Retina (tissue), 1 donor: ENCODE measurements around the gene TECTB.

Experiments
- DNase-seq: peaks from one replicate; pipeline ENCODE4 v3.0.0-alpha.2; 2016

The TECTB gene

DNA sequence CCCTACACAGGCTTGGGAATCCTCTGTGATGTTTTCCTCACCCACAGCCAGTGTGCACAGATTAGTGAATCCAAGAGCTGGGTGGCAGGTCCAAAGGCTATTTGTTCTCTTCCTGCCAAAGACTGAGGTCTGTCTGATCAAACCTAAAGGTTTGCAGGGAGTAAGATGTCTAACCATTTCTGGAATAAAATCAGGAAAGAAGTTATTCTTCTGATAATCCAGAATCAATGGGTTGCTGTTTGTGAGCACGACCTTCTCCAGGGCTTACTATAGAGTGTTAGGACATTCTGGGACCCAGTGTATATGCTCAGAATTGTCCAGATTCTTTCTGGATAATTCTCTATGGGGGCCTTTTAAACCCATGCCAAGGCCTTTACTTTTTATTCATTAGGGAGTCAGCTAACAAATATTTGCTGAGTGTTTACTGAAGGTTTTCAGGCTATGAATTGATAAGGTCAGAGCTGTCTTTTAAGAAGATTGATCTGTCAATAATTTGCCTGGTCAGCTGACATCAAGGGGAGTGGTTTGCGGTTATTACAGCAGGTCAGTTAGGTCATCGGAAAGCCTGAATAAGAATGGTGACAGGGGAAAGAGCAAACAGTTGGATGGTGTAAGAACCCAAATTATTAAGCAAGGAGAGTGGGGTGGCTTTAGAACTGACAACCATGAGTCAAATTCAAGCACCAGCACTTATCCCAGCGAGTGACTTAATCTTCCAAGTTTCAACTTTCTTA, 7.5 kb upstream of the TECTB start:
- DNase-seq: no peak

DNA sequence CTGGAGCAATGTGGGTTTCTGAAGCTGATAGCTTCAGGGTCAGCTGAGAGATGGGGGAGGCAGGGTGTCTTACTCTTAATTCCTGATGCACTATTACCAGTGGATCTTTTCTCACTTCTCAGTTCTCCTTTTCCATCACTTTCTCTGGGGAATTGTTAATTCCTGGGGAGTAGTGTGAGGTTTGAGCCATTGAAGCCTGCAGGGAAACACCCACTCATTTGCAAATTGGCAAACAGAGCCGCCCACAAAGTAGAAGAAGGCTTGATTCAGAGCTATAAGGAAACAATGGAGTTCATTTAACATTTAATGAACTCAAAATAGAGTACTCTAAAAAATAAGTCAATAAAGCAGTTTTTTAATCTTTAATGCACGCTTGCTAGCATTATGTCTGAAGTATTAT, 4.3 kb upstream of the TECTB start:
- DNase-seq: no peak

DNA sequence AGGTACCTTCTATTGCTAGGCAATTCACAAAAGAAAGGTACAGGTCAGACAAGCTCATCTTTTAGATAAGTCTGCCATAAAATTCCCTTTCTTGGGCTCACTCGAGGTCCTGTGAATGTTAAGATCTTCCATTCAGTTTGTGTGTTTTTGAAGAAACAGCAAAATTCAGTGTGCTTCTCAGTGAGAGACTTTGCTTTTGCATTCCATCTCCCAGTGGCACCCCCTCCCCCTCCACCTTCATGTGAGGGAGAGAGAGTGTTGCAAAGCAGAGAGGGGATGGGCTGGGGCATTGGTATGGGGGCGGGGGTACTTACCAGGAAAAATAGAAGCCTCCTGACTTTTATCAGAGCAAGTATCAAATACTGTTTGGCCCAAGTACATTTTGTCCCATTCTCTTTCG, 3.8 kb upstream of the TECTB start:
- DNase-seq: no peak

DNA sequence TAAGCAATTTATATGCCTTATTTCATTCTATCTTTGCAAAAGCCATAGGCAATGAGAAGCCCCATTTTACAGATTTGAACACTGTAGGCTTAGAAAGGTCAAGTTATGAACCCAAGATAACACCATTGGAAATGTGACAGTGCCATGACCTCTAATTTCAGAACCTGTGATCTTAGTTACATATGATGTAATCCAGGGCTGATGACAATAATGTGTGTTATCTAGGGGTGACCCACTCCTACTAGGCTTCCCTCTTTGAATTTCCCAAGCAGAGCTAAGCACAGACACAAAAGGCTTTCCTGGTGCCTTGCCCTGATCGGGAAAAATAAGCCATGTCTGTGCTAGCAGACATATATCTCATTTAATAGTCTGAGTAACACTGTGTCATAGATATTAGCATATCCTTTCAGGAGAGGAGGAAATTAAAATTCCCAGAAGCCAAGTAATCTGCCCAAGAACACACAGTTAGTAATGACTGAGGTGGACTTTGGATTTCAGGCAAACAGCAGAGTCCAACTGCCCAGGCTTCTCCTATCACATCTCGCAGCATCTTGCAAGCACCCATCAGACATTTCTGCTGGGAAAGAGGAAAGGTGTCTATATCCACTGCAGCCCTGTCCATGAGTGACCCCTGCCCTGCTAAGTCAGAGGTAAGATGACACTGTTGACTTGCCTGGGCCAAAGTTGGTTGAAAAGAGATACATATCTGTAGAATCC, 2.8 kb upstream of the TECTB start:
- DNase-seq: no peak

DNA sequence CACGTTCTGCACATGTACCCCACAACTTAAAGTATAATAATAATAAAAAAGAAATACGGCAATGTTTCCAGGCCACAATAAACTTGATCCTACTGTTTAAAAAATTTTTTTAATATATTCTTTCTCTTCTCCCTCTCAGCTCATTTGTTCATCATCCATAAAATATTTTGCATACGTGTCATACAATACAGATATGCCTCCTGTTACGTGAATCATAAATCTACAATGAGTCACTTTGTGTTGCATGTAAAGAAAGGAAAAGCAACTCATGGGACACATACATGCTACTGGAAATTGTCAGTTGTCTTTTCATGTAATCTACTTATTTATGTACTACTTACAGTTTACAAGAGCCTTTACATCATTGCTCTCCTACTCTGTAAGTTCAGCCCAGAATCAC, 1.1 kb upstream of the TECTB start:
- DNase-seq: no peak

DNA sequence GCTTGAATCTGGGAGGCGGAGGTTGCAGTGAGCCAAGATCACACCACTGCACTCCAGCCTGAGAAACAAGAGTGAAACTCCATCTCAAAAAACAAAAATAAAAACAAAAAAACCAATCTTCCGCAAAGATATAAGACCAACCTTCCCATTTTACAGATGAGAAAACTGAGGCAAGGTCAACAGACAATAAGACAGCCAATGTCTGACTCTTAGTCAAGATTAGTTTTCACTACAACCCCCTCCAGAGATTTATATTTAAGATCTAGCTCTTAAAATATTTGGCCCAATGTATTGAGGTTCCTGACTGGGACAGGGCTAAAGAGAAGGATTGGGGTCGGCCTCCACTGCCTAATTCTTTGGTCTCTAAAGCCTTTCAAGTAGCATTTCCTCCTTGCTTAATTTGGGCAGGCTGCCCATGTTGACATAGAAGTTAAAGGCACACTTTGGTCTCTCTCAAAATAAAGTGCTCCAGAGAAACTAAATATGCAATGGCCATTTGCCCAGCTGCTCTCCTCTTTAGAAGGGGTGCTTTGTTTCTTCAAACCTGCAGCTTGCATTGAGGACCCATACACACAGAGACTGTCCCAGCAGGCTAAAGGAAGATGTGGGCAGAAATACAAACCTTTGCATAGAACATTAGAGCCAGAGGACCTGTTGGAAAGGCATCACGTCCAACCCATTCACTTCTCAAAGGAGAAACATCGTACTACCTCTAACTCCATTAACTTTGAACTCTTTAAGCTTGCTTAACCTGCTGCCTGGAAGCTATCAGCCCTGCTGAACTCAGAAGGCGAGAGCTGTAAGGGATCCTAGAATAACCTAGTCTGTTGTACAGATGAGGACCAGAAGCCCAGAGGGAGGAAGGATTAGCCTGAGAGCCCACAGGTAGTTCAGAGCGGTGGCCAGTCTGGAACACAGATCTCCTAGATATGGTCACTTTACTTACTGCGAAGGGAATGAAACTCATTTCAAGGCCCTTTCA, 3.9 kb downstream of the TECTB start:
- DNase-seq: peak; percentile 10

DNA sequence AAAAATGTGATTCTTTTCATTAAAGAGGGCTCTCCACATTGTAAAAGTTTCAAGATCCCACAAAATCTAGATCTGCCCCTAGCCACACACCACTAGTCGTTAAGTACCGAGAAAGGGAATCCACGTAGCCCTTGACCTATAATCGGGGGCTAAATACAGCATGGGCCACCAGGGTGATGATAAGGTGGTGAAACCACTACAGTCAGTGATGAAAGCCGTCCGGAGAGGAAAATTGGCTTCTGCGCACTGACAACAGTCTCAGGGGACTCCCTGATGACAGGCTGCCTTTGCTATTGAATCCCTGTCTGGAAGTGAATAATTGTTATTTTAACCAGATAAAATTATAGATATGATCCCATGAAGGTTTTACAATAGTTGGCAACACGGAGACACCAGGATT, 4.6 kb downstream of the TECTB start:
- peak; percentile 34 for DNase-seq

DNA sequence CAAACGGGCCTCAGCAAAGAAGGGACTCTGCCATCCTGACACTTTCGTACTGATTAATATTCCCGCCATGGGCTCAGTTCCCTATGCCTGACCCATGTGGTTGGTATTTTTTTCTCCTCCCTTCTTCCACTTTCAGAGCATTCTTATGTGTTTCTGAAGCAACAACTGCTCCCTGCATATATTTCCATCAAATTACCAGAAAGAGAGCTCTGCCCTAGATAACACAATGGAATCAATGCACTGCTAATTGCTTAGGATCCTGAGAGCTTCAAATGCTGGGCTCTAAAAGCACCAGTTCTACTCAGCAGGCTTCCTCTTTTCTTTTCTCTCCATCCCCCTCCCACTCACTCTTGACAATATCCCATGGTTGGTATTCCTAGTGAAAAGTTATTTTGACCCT, 5.3 kb downstream of the TECTB start:
- DNase-seq: peak; percentile 50

DNA sequence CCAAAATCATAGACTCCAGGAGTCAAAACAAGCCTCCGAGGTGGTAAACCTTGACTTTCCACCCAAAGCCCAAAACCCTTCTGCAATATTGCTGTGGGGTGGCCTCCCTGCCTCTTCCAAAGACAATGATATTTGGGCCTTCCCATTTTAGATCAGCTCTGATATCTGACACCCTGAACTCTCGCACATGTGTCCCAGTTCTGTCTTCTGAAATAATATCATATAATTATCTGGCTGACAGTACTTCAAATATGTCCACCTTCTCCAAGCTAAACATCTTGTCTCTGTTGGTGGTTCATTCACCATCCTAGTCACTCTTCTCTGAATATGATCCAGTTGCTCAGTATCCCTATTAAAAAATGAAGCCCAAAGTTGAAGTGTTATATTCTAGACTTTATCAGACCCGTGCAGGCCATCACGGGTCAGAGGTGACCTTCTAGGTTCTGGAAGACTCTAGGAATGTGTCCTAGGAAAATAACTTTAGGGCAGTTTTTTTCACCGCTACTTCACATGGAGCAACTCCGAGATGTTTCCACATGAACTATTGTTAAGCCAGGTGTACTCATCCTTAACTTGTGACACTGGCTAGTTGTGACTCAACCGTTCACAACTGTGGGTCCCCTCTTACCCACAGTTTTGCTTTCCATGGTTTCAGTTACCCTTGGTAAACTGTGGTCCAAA, 6.3 kb downstream of the TECTB start:
- DNase-seq: no peak

DNA sequence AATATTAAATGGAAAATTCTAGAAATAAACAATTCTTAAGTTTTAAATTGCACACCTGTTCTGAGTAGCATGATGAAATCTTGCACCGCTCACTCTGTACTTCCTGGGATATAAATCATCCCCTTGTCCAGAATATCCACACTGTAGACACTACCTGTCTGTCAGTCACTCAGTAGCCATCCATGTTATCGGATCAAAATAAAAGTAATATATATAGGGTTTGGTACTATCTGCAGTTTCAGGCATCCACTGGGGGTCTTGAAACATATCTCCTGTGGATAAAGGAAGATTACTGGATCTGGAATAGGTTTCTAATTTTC, 6.8 kb downstream of the TECTB start:
- no peak for DNase-seq

DNA sequence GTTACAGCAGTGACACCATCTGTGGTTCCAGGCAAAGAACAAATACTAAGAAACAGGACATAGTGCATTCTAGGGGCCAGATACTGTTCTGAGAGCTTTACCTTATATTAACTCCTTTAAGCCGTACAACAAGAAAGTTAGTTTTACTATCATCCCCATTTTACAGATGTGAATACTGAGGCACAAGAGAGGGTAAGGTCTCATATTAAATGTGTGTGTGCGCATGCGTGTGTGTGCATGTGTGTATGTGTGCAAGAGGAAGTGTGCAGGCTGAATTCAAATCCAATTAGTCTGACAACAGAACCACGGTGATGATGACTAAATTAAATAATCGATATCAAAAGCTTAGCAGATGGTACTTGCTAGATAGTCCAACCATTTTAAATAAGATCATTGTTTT, 11.0 kb downstream of the TECTB start:
- DNase-seq: no peak

DNA sequence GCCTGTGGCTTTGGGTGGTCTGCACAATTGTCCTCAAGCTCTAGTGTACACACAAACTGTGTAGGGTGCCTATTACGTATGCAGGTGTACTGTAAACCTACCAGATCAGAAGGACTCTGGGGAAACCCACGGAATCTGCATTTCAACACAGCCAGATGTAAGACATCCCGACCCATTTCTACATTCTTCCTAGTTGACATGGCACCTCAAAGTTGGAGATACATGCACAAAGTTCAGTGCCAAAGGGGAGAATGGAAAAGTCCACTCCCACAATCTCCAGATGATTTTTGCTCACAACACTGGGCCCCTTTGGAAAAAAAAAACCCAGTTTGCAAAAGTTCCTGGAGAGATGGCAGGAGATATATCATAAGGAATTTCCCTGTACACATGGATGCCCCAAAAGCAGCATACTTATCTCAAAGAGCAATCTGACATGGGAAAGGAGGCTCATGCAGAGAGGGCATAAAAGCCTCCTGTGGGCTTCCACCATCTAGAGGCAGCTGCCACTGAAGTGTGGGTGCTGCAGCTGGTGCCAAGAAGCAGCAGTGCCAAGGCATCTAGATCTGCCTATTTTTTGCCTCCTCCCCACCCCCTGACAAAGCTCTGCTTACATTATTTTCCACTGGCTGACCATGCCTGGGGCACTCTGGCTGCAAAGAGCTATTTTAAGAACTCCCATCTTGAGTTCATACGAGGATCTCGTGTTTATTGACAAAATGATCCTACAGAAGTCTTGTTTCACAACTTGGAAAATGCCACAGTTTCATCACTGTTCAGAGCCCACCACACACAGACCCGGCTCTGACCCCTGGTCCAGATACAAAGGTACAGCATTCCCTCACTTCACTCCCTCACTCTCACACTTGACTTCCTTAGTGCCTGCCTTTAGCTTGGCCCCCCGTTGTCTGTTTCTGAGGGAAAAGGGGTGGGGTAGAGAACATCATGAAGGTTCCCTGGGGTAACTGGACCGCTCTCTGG, 12.9 kb downstream of the TECTB start:
- no peak for DNase-seq

DNA sequence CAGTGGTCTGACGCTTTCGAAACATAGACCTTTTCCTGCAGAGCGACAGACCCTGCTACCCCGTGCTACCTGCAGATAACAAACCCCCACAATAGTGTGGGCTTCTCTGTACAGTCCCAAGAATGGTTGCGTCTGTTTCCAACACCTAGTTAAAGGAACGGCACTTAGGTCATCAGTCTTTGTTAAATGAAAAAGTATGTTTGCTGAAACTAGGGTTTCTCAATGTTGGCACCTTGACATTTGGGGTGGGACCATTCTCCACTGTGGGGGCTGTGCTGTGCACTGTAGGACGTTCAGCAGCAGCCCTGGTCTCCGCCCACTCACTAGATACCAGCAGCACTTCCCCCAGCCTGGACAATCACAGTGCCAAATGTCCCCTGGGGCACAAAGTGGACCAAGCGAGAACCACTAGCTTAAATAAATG, 13.7 kb downstream of the TECTB start:
- no peak for DNase-seq

DNA sequence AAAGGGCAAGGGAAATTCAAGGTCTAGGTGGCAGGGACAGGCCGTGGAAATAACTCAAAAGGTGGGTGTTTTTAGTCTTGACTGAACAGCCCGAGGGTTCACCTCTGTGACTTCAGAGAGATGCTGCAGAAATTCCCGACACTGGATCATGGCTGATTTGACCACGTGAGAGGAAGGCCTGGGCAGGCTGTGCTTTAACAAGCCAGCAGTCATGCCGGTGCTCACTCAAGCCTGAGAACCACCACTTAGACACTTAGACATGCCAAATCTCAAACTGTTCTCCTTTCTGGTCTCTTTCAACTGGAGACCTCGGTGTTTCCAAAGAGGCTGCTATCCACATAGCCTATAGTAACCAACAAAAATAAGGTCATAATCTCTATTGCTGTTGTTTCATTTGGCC, 15.4 kb downstream of the TECTB start:
- DNase-seq: peak; percentile 38

DNA sequence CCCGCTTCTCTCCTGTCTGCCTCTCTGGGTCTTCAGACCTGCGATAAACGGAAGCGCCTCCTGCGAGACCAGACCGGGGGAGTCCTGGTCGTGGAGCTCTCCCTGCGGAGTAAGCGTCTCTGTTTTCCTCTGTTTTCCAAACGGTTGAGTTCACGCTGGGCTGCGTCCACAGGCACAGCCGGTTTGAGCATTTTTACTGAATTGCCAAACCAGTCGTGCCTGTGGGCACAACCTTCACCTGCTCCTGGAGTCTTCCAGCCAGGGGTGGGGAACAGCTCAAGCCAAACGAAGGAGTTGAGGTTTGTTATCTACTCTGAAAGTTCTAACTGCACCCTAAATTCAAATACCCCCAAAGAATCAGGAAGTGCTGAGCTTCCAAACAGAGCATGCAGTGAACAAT, 16.3 kb downstream of the TECTB start:
- no peak for DNase-seq

DNA sequence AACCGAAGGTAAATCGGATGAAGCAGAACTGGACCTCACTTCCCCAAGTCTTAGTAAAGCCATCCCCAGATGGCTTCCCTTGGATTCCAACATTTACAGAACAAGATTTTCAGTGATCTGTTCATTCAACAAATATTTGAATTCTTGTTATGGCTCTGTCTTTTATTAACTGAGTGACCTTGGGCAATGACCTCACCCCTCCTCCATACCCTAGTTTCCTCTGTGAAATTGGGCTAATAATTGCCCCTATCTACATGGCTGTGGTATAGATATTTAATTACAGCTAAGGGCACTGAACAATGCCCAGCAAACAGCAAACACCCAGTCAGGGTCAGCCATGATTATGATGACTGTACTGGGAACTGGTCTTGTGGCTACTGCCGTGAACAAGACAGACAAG, 19.1 kb downstream of the TECTB start:
- no peak for DNase-seq

DNA sequence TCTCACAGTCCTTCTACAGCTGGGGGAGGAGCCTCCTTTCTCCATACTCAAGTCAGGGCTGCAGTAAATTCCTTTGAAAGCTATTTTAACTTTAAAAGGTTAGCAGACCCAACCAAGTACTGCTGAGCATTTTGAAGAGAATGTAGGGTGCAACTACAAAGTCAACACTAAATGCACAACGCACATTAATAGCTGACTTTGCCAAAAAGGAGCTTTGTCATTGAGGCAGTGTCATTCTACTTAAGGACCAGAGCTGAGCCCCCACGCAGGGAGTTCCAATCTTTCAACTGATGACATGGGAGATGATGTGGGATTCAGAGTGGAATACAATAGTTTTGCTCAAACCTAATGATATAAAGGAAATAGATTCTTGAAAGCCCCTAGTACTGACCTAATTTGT, 20.3 kb downstream of the TECTB start:
- DNase-seq: no peak

DNA sequence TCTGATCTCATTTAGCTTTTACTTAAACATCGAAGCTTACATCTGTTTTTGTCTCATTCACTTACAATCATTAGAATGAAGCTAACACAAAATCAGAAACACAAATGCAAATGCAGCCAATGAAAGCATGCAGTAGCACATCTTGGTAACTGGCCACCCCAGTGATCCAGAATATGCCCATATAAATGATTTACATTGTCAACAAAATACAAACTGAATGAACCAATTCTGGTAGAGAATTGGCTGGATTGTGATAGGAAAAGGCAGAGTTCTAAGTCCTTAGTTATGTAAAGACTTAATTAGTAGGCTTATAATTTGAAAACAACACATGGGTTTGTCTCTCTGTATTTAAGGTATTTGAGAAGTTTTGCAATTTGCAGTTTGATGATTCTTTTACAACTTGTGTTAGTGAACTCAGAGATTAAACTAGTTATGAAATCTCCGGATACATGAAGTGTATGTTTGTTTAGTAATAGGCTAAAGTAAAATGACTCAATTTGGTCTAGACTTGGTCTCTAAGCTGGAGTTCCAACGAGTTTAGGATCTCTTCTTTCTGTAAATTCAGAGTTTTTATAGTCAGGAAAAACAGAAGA, 21.2 kb downstream of the TECTB start:
- DNase-seq: no peak

DNA sequence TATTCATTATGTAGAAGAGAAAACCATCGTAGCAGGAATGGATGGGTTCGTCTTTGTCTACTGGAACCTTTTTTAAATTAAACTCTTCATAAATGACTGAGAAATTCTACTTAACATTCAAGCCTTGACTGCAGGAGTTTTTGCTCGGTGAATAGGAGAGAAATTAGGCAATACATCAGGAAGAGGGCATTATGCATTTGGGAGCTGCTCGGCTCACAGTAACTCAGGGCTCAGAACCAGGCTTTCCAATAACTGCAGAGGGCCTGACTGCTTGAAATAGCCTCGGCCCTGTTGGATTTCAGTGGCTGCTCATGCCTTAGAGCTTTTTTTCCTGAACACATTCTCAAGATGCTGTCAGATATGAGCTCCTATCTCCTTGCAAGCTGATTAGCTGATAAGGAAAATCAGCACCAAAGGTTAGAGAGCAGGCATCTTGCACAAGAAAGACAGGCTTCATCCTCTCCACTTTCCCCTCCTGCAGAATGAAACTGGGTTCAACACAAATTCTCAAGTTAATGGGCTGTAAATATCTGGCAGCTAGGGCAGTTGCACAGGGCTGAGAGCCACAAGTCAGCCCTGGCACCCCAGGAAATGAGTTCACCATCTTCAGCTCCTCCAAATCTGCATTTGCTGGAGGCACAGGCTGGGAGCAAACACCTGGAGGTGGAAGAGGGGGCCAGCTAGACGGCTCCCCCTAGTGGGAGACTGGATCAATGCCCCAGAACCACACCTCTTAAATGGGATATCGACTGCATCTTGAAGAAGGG, 24.3 kb downstream of the TECTB start:
- DNase-seq: peak; percentile 30

DNA sequence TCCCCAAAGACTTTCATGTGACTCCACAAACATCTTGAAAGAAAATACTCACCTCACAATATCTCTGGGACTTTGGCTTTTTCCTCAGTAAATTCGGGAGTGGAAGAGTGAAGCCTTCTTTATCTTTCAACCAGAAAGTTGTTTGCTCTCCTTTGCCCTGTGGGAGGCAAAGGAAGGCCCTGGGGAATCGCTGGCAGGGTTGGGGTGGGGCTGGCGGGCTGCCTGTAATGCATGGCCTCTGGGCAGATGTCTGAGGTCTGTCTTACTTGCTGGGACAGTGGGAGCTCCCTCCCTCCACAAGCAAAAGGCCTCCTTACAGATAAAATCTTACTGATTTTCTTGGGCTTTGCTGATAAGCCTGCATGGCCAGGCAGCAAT, 24.9 kb downstream of the TECTB start:
- no peak for DNase-seq

DNA sequence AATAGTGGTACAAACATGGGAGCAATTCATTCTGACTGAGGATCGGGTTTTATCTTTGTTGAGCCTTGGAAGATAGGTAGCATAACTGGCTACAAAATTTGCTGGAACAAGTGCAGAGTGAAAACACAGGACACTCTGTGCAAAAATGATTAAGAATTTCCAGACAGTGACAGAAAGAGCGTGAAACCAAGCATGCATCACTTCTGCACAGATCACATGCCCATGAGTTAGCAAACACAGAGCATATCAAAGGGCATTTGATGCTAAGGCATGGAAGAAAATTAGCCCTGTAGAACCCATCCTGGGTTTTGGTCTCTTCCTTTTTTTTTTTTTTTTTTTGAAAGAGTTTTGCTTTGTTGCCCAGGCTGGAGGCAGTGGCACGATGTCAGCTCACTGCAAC, 28.3 kb downstream of the TECTB start:
- no peak for DNase-seq
